ENCODE results near the gene ZNF254.
"Not testable (repeated sequence)": the region's sequence is repeated elsewhere in the genome, so short reads cannot be mapped to it uniquely, and the experiment has no call there.

ZNF254 gene

GRCh38 chr19:24072720-24073119 lies 14.3 kb upstream of the ZNF254 start:
- H3K9me3 ChIP-seq (ENCODE audit: severe bottlenecking), result no peaks in the 10 kb centered on the region
- DNase-seq, result no peak
- H3K4me3 ChIP-seq (ENCODE audit: low read depth, low read length), result no peak overlapping the region
- no peaks in the 10 kb centered on the region for H3K27me3 ChIP-seq (ENCODE audit: insufficient read depth, low read depth, severe bottlenecking)
- no peak overlapping the region for H3K27ac ChIP-seq
- peaks cover 42% of the 10 kb centered on the region for H3K36me3 ChIP-seq
- TF ChIP-seq, protein P1, sequence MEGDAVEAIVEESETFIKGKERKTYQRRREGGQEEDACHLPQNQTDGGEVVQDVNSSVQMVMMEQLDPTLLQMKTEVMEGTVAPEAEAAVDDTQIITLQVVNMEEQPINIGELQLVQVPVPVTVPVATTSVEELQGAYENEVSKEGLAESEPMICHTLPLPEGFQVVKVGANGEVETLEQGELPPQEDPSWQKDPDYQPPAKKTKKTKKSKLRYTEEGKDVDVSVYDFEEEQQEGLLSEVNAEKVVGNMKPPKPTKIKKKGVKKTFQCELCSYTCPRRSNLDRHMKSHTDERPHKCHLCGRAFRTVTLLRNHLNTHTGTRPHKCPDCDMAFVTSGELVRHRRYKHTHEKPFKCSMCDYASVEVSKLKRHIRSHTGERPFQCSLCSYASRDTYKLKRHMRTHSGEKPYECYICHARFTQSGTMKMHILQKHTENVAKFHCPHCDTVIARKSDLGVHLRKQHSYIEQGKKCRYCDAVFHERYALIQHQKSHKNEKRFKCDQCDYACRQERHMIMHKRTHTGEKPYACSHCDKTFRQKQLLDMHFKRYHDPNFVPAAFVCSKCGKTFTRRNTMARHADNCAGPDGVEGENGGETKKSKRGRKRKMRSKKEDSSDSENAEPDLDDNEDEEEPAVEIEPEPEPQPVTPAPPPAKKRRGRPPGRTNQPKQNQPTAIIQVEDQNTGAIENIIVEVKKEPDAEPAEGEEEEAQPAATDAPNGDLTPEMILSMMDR (IDR thresholded peaks at IDR 0.05; ENCODE audit: low read depth, low read length), result no peak

DNA sequence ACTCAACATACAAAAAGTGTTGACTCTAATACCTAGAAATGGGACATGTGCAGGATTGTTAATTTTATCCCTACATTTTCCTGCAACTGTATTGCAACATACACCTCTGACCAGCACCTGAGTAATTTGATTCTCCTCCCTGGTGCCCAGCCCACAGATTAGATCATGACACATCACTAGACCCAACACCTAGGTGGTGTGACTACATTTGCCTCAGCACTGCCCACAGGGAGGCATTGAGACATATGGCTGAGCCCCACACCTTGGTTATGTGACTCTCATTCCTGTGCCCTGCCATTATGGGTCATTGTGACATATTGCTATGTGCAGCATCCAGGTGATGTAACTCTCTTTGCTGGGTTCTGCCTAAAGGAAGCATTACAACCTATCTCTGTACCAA lies 13.2 kb upstream of the ZNF254 start:
- Histone ChIP-seq H3K4me3 (ENCODE audit: low read depth, low read length) (no peak overlapping the region), H3K27ac (no peak overlapping the region), H3K36me3 (peaks cover 32% of the 10 kb centered on the region), H3K27me3 (ENCODE audit: insufficient read depth, low read depth, severe bottlenecking) (no peaks in the 10 kb centered on the region), H3K9me3 (ENCODE audit: severe bottlenecking) (no peaks in the 10 kb centered on the region)
- DNase-seq, result no peak
- TF ChIP-seq, protein P1 (IDR thresholded peaks at IDR 0.05; ENCODE audit: low read depth, low read length), result no peak

- H3K27ac ChIP-seq, result no peak overlapping the region
These were observed 12.1 kb upstream of the ZNF254 start for GRCh38 chr19:24074720-24075454.

DNA sequence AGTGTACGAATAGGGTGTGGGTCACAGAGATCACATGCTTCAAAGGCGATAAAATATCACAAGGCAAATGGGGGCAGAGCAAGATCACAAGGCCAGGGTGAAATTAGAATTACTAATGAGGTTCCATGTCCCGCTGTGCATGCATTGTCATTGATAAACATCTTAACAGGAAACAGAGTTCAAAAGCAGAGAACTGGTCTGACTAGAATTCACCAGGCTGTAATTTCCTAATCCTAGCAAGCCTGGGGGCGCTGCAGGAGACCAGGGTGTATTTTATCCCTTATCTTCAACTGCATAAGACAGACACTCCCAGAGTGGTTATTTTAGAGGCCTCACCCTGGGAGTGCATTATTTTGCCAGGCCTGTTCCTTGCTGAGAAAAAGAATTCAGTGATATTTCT lies 11.5 kb upstream of the ZNF254 start:
- H3K4me3 ChIP-seq (ENCODE audit: low read depth, low read length); H3K27me3 ChIP-seq (ENCODE audit: insufficient read depth, low read depth, severe bottlenecking); H3K9me3 ChIP-seq (ENCODE audit: severe bottlenecking); DNase-seq; H3K27ac ChIP-seq: not testable (repeated sequence)
- H3K36me3 ChIP-seq, result peaks cover 30% of the 10 kb centered on the region

More at GRCh38 chr19:24074720-24075454, 12.1 kb upstream of the ZNF254 start:
- H3K4me3 ChIP-seq (ENCODE audit: low read depth, low read length), result no peak overlapping the region
- no peaks in the 10 kb centered on the region for H3K27me3 ChIP-seq (ENCODE audit: insufficient read depth, low read depth, severe bottlenecking)
- no peak for DNase-seq
- no peaks in the 10 kb centered on the region for H3K9me3 ChIP-seq (ENCODE audit: severe bottlenecking)
- TF ChIP-seq, protein P1 (IDR thresholded peaks at IDR 0.05; ENCODE audit: low read depth, low read length), result no peak
- H3K36me3 ChIP-seq, result peaks cover 34% of the 10 kb centered on the region

- DNase-seq, result no peak
- Histone ChIP-seq H3K27me3 (ENCODE audit: insufficient read depth, low read depth, severe bottlenecking) (no peaks in the 10 kb centered on the region), H3K4me3 (ENCODE audit: low read depth, low read length) (no peak overlapping the region), H3K9me3 (ENCODE audit: severe bottlenecking) (no peaks in the 10 kb centered on the region), H3K36me3 (peaks cover 12% of the 10 kb centered on the region), H3K27ac (no peak overlapping the region)
- TF ChIP-seq, protein P1 (IDR thresholded peaks at IDR 0.05; ENCODE audit: low read depth, low read length), result no peak
These were observed 8.3 kb upstream of the ZNF254 start for GRCh38 chr19:24078680-24079079.

GRCh38 chr19:24081056-24081455 lies 5.9 kb upstream of the ZNF254 start:
- TF ChIP-seq, protein P1 (IDR thresholded peaks at IDR 0.05; ENCODE audit: low read depth, low read length), result no peak

More at GRCh38 chr19:24081056-24081455, 5.9 kb upstream of the ZNF254 start:
- Histone ChIP-seq H3K4me3 (ENCODE audit: low read depth, low read length) (no peak overlapping the region), H3K27me3 (ENCODE audit: insufficient read depth, low read depth, severe bottlenecking) (no peaks in the 10 kb centered on the region), H3K36me3 (peaks cover 6% of the 10 kb centered on the region), H3K27ac (no peak overlapping the region), H3K9me3 (ENCODE audit: severe bottlenecking) (no peaks in the 10 kb centered on the region)
- no peak for DNase-seq
